GM23338 (cell line): ENCODE data around the gene CLCN6.
"Not testable (repeated sequence)": the region's sequence is repeated elsewhere in the genome, so short reads cannot be mapped to it uniquely, and the experiment has no call there.

Source experiments
- CTCF ChIP-seq, 2 experiments: fragments of 200-600 bp in 1 of 2; sonication (generic) in 1 of 2; conservative IDR thresholded peaks; 2 replicates each; pipeline versions ENCODE4 v1.5.1 to v1.6.1; 2016 to 2017; ENCODE audit warnings: antibody characterized with exemption in 2 of 2, low read depth in 2 of 2, mild to moderate bottlenecking in 2 of 2, moderate library complexity in 1 of 2
- EZH2 ChIP-seq: fragments of 200-600 bp; sonication (generic); IDR thresholded peaks from one replicate; pipeline ENCODE4 v1.8.0; 2017; ENCODE audit warnings: antibody characterized with exemption, mild to moderate bottlenecking, low read depth; ENCODE audit not compliant: unreplicated experiment
- EZH2phosphoT487 ChIP-seq: fragments of 200-600 bp; sonication (generic); IDR thresholded peaks from one replicate; pipeline ENCODE4 v1.8.1; 2018; ENCODE audit warnings: antibody characterized with exemption; ENCODE audit not compliant: unreplicated experiment
- POLR2AphosphoS5 ChIP-seq: IDR thresholded peaks from 2 replicates; pipeline ENCODE4 v1.6.1; 2016; ENCODE audit warnings: antibody characterized with exemption, low read depth

DNA sequence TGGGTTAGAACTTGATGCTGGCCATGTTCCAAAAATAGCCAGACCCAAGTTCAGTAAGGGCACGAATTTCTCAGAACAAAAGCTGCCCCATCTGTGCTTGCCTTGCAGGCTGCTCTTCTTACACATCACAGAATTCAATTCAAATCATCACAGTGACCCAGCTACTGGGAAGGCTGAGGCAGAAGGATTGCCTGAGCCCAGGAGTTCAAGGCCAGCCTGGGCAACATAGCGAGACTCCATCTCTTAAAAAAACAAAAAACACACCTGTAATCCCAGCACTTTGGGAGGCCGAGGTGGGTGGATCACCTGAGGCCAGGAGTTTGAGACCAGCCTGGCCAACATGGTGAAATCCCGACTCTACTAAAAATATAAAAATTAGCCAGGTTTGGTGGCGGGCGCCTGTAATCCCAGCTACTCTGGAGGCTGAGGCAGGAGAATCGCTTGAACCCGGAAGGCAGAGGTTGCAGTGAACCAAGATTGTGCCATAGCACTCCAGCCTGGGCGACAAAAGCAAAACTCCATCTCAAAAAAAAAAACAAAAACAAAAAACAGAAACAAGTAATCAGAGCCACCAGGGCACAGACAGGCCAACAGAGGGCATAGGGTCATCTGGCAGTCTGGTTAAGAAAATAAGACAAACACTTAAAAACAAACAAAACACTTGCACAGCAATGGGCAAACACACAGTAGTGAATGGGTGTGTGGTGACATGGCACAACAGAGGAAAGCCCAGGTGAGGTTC lies 1.9 kb upstream of the CLCN6 start:
- not testable (repeated sequence) for TF ChIP-seq POLR2AphosphoS5; CTCF (conservative IDR thresholded peaks at IDR 0.05; ENCODE audit: low read depth in 2 of 2); EZH2phosphoT487; EZH2
